AG10803 (cell line): ENCODE data around the gene TMEM109.

Experiments used
- DNase-seq: peaks from one replicate; pipeline ENCODE4 v3.0.0; 2010; ENCODE audit warnings: low read depth
- H3K4me3 ChIP-seq: 2 replicates; pipeline ENCODE4 v1.5.1; 2011; ENCODE audit warnings: mild to moderate bottlenecking, low read length, control low read depth
- CTCF ChIP-seq: conservative IDR thresholded peaks from 2 replicates; pipeline ENCODE4 v1.5.1; 2011; ENCODE audit warnings: mild to moderate bottlenecking, low read length, control low read depth, inconsistent platforms

TMEM109 gene

DNA sequence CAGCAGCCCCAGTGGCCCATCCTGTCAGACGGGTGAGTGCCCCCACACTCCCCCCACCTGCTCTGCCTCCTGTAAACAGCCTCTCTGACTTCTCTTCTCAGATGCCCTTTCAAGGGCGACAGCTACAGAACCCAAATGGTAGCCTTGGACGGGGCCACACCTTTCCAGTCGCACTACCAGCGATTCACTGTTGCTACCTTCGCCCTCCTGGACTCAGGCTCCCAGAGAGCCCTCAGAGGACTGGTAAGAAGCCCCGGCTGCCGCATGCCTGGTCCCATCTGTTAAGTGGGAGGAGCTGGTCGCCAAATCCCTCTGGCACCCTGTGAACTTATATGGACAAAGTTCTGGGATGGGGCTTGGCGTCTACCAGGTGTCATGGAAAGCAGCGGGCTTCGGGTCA lies 40.4 kb upstream of the TMEM109 start:
- no peak for DNase-seq
- no peak overlapping the region for H3K4me3 ChIP-seq
- no peak for TF ChIP-seq CTCF

DNA sequence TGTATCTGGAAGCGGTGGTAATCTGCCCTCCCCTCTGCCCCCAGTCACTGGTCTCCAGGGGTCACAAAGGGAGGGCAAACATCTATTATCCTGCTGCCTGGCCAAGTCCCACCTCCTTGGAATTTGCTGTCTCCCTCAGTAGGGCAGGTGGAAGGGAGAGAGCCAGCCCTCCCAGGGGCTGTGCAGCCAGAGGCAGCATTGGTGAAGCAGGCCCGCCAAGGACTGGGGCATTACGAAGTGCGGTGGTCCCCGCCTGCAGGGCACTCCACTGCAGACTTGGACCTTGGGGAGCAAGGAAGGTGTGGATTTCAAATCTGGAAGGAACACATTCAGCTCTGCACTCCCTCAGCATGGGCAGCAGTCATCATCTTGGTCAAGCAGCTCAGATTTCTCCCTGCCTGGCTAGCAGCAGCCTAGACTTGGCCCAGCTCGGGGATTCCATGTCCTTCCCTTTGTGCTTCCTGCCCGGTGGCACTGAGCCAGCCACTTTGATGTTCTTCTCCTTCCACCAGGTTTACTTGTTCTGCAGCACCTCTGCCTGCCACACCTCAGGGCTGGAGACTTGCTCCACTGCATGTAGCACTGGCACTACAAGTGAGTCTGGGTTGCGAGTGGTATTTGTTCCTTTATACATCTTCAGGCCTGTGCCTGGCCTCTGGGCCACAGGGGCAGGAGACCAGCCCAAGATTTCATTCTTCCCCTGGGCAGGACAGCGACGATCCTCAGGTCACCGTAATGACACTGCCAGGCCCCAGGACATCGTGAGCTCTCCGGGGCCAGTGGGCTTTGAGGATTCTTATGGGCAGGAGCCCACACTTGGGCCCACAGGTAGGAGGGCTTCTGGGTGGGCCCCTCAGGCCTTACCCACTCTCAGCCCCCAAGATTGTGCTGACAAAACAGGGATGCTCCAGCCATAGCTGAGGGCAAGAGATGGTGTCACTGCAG lies 39.3 kb upstream of the TMEM109 start:
- no peak for TF ChIP-seq CTCF
- DNase-seq, result no peak
- H3K4me3 ChIP-seq, result no peak overlapping the region

DNA sequence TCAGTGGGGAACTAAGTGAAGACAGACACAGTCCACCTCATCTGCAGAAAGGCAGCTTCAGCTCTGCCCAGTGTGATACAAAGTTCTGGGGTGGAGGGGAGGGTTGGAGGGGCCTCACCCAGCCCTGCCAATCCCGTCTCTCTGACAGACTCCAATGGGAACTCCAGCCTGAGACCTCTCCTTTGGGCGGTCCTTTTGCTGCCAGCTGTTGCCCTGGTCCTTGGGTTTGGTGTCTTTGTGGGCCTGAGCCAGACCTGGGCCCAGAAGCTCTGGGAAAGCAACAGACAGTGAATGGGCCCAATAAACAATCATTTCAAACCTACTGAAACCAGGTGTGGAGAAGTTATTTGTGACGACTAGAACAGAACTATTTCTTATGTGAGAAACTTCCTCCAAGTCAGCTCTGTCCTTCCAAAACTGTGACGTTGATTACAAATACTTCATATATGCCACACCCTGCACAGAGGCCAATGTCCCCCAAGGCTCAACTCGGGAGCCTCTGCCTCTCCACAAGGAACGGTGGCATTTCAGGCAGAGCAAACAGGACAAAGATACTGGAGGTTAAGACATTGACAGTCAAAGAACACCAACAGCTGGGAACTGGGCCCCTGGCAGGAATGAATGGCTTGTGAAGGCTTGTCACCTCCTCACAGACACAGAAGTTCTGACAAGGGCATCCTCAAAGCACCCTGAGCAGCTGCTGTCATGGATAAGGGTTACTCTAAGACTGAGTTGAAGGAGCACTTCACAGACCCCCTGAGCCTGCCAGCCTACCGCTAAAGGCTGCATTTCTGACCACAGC lies 38.4 kb upstream of the TMEM109 start:
- DNase-seq, result no peak
- no peak for TF ChIP-seq CTCF
- H3K4me3 ChIP-seq, result no peak overlapping the region

DNA sequence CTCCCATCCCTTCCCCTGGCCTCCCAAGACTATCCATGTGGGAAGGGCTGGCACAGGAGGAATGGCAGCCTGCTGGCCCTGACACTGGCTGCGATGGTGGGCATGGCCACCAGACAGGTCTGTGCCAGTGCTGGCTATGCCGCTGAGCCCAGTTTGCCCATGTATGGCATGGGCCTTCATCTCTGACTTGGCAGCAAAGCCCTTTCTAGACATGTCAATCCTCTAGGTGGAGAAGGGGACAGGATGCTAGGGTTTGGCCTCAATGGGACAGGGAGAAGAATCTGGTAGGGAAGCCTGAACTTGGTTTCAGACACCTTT lies 37.8 kb upstream of the TMEM109 start:
- no peak overlapping the region for H3K4me3 ChIP-seq
- DNase-seq, result no peak
- no peak for TF ChIP-seq CTCF

DNA sequence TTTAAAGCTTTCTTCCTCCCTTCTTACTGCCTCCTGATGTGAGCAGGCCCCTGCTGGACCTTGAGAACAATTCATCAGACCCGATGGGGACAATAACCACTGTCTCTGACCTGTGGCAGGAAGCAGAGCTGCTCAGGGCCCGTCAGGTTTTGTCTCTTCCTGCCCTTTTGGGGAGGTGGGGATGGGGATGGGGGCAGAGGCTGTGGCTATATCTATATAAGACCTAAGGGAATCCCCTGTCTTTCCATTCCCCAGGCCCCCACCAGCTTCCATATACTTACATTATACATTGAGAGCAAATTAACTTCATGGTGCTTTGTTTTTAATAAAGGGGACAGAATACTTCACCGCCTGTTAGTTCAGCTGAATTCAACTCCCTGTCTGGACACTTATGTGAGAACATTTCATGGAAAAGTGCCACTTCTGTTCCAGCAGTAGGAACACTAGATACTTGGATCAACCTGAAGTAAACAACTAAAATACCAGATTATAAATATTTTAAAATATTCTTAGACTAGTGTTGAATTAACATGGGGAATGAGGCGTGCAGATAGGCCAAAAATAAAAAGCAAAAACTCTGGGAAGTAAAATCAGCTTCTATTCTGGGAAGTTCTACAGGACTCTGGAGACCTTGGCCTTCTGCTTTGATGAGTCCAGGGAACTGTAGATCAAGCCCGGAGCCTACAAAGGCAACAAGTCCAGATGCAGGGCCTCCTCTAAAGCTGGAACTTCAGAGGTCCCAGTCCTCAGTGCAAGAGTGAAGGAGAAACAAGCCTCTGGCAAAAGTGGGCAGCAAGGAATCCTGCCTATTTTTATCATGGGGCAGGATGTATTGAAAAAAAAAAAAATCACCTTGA lies 35.5 kb upstream of the TMEM109 start:
- H3K4me3 ChIP-seq, result no peak overlapping the region
- DNase-seq, result no peak
- TF ChIP-seq CTCF, result no peak

DNA sequence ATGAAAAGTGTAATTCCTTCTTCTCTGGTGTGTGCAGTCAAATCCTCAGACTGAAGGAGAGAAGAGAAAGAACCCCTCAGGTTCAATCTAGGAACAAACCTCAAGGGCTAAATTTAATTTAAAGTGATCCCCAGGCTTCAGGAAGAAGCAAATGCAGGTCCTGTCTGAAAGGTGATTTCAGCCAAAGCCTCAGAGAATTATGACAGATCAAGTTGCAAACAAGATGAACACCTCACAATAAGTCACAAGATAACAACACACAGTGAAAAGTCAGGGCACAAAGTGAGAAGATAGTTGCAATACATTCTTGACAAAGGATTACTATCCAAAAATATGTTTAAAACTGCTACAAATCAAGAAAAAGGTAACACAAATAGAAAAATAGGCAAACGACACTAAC lies 34.9 kb upstream of the TMEM109 start:
- no peak overlapping the region for H3K4me3 ChIP-seq
- no peak for TF ChIP-seq CTCF
- no peak for DNase-seq
